Rectal smooth muscle tissue (tissue), 1 donor: ENCODE results near the gene CATSPER1.

Experiments used
- H3K27ac ChIP-seq: one replicate; pipeline ENCODE4 v1.7.0; 2013; ENCODE audit warnings: low read depth, low read length, inconsistent platforms
- H3K27me3 ChIP-seq: one replicate; pipeline ENCODE4 v1.7.0; 2013; ENCODE audit warnings: low read length; ENCODE audit not compliant: control insufficient read depth, insufficient read depth
- H3K36me3 ChIP-seq: one replicate; pipeline ENCODE4 v1.7.0; 2013; ENCODE audit warnings: low read length; ENCODE audit not compliant: control insufficient read depth, insufficient read depth
- H3K4me1 ChIP-seq: one replicate; pipeline ENCODE4 v1.7.0; 2013; ENCODE audit warnings: low read length; ENCODE audit not compliant: control insufficient read depth, insufficient read depth
- H3K4me3 ChIP-seq: one replicate; pipeline ENCODE4 v1.7.0; 2013; ENCODE audit warnings: low read length
- H3K9ac ChIP-seq: one replicate; pipeline ENCODE4 v1.7.0; 2013; ENCODE audit warnings: low read length

CATSPER1 gene

GRCh38 chr11:66066751-66067150 is 40.5 kb upstream of the CATSPER1 start:
- Histone ChIP-seq H3K4me1 (peaks cover 13% of the 10 kb centered on the region), H3K27ac (no peak overlapping the region), H3K36me3 (peaks cover 39% of the 10 kb centered on the region), H3K27me3 (no peaks in the 10 kb centered on the region), H3K4me3 (no peak overlapping the region), H3K9ac (no peak overlapping the region)

GRCh38 chr11:66064571-66064970 is 38.3 kb upstream of the CATSPER1 start:
- H3K27ac ChIP-seq = no peak overlapping the region
- H3K4me3 ChIP-seq = no peak overlapping the region
- no peaks in the 10 kb centered on the region for H3K27me3 ChIP-seq
- no peak overlapping the region for H3K9ac ChIP-seq
- peaks cover 61% of the 10 kb centered on the region for H3K36me3 ChIP-seq
- peaks cover 13% of the 10 kb centered on the region for H3K4me1 ChIP-seq

DNA sequence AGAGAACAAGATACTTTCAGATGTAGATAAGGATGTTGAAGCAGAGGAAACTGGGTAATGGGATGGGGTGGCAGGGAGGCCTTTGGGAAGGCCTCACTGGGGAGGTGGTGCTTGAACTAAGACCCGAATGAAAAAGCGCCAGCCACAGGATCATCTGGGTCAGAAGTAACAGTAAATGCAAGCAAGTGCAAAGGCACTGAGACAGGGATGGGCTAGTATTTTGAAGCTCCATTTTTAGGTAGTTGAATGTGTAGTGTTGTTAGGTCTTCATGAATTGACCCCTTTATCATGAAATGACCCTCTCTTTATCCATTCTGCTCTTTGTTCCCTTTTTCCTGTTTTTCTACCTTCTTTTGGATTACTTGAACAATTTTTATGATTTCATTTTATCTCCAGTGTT is 37.6 kb upstream of the CATSPER1 start:
- Histone ChIP-seq H3K27me3 (no peaks in the 10 kb centered on the region), H3K9ac (no peak overlapping the region), H3K4me1 (peaks cover 7% of the 10 kb centered on the region), H3K36me3 (peaks cover 67% of the 10 kb centered on the region), H3K27ac (no peak overlapping the region), H3K4me3 (no peak overlapping the region)

DNA sequence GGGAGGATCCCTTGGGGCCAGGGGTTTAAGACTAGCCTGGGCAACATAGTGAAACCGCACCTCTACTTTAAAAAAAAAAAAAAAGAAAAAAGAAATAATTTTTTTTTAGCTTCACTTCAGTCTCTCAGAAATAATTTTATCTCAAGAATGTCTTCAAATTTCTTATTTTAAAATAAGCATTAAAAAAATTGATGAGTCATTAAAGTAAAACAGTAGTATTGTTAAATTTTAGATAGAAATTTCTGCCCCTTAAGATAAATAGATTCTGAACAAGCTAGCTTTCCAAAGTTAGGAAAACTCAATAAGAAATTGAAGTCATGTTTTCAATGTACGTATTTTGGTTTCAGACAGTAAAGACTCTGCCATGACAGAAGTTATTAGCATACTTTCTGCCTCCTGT is 36.1 kb upstream of the CATSPER1 start:
- H3K4me3 ChIP-seq = no peak overlapping the region
- no peaks in the 10 kb centered on the region for H3K27me3 ChIP-seq
- peaks cover 64% of the 10 kb centered on the region for H3K36me3 ChIP-seq
- no peaks in the 10 kb centered on the region for H3K4me1 ChIP-seq
- no peak overlapping the region for H3K27ac ChIP-seq
- H3K9ac ChIP-seq = no peak overlapping the region

DNA sequence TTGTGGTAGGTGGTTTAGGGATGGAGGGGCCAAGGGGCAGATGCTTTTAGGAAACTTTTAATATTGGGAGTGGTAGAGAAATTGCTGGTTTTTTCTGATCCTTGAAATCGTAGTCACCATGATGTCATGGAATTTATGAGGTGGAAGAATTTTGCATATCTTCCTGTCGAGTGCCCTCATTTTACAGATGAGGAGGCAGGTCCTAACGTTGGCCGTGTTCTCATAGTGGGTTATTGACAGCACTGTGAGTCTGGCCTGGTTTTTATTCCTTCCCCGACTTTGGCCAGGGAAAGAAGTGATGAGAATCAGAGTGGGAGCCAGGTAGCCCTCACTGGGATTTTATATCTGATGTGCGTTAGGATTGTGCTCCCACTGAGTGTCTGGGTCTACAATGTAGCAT is 35.0 kb upstream of the CATSPER1 start:
- H3K4me1 ChIP-seq = no peaks in the 10 kb centered on the region
- no peaks in the 10 kb centered on the region for H3K27me3 ChIP-seq
- no peak overlapping the region for H3K27ac ChIP-seq
- peaks cover 63% of the 10 kb centered on the region for H3K36me3 ChIP-seq
- H3K4me3 ChIP-seq = no peak overlapping the region
- no peak overlapping the region for H3K9ac ChIP-seq

GRCh38 chr11:66059966-66060680 is 33.8 kb upstream of the CATSPER1 start:
- no peaks in the 10 kb centered on the region for H3K27me3 ChIP-seq
- no peak overlapping the region for H3K4me3 ChIP-seq
- H3K27ac ChIP-seq = no peak overlapping the region
- no peak overlapping the region for H3K9ac ChIP-seq
- peaks cover 66% of the 10 kb centered on the region for H3K36me3 ChIP-seq
- no peaks in the 10 kb centered on the region for H3K4me1 ChIP-seq

DNA sequence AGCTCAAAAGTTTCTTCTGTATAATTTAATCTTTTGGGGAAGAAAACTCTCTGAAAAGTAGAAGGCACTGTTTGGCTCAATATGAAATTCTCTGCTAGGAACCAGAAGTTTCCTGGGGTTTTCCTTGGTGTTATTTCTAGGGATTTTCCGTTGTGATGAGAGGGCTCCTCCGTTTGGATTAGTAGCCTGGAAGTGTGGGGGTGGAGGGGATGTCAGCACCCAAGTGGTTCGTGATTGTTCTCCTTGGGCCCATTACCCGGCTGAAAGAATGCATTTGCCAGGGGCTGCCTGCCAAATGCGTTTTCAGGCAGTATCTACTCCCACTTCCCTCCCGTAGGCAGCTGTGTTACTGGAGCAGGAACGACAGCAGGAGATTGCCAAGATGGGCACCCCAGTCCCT is 30.2 kb upstream of the CATSPER1 start:
- no peak overlapping the region for H3K4me3 ChIP-seq
- no peaks in the 10 kb centered on the region for H3K27me3 ChIP-seq
- H3K36me3 ChIP-seq = peaks cover 46% of the 10 kb centered on the region
- peaks cover 10% of the 10 kb centered on the region for H3K4me1 ChIP-seq
- no peak overlapping the region for H3K27ac ChIP-seq
- H3K9ac ChIP-seq = no peak overlapping the region

- H3K9ac ChIP-seq = no peak overlapping the region
- no peaks in the 10 kb centered on the region for H3K27me3 ChIP-seq
- no peak overlapping the region for H3K4me3 ChIP-seq
- peaks cover 32% of the 10 kb centered on the region for H3K36me3 ChIP-seq
- no peak overlapping the region for H3K27ac ChIP-seq
- peaks cover 13% of the 10 kb centered on the region for H3K4me1 ChIP-seq
Measured at GRCh38 chr11:66055021-66055420, 28.7 kb upstream of the CATSPER1 start.

DNA sequence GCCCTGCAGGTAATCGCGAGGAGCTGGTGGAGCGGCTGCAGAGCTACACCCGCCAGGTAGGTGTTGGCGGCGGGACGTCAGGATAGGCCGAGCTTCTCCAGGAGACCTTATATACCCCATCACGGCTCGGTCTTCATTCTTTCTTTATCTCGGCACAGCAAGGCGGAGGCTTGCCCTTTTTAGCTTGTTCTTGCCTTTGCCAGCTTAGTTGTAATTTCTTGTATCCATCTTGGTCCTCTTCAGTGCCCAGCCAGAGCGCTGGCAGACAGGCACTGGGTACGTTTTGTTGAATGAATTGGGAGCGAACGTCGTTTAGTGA is 26.3 kb upstream of the CATSPER1 start:
- peak overlapping the region; percentile 79 for H3K4me3 ChIP-seq
- H3K36me3 ChIP-seq = peaks cover 12% of the 10 kb centered on the region
- peak overlapping the region; percentile 68 for H3K9ac ChIP-seq
- H3K27me3 ChIP-seq = peaks cover 6% of the 10 kb centered on the region
- H3K4me1 ChIP-seq = peaks cover 13% of the 10 kb centered on the region
- peak overlapping the region; percentile 48 for H3K27ac ChIP-seq

- H3K27ac ChIP-seq = peak within 1 kb of the TSS; percentile 82
- peak within 1 kb of the TSS; percentile 68 for H3K9ac ChIP-seq
- peak within 1 kb of the TSS; percentile 79 for H3K4me3 ChIP-seq
- H3K27me3 ChIP-seq = peaks cover 6% of the 10 kb centered on the region
- peaks cover 7% of the 10 kb centered on the region for H3K36me3 ChIP-seq
- H3K4me1 ChIP-seq = peaks cover 13% of the 10 kb centered on the region
Measured at GRCh38 chr11:66051766-66052663, 25.7 kb upstream of the CATSPER1 start, which contains the start of gene SF3B2. SF3B2 (plus strand) TSS chr11:66052364; CDS start chr11:66052385, 21 bp downstream.

DNA sequence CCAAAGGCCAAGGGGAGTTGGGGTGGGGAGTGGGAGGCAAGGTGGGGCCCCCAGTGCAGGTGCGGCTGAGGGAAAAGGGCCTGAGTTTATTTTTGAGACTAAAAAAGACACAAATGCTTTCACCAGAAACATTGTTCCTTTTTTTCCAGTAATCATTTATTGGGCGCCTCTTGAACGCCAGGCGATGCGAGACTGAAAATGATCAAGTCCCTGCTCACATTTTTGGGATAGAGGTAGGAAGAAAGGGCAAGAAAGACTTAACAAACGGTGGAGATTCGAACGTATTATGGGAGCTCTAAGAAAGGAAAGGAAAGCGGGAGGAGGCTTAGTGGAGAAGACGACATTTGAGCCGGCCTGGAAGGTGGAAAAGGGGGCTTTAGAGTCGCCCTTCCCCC is 25.1 kb upstream of the CATSPER1 start:
- Histone ChIP-seq H3K36me3 (peaks cover 7% of the 10 kb centered on the region), H3K9ac (peak overlapping the region; percentile 66), H3K27me3 (peaks cover 6% of the 10 kb centered on the region), H3K4me3 (peak overlapping the region; percentile 68), H3K4me1 (peaks cover 13% of the 10 kb centered on the region), H3K27ac (peak overlapping the region; percentile 82)

- Histone ChIP-seq H3K27me3 (peaks cover 6% of the 10 kb centered on the region), H3K4me3 (peak overlapping the region; percentile 68), H3K36me3 (peaks cover 7% of the 10 kb centered on the region), H3K27ac (no peak overlapping the region), H3K9ac (no peak overlapping the region), H3K4me1 (peaks cover 13% of the 10 kb centered on the region)
Measured at GRCh38 chr11:66050581-66051231, 24.4 kb upstream of the CATSPER1 start.
